GM19240 (cell line): ENCODE measurements around the gene ANKRD13A.
A peak's percentile ranks its signal among the peaks of the same experiment; 100 is the strongest.

Experiments used
- DNase-seq: peaks from one replicate; pipeline ENCODE4 v3.0.0; 2011; ENCODE audit warnings: low spot score; ENCODE audit not compliant: insufficient read length

Gene ANKRD13A

GRCh38 chr12:109998904-109999648 lies at the start of gene ANKRD13A:
TSS of gene ANKRD13A (plus strand) at chr12:109999430. CDS start at chr12:109999689, 259 bp downstream.
- DNase-seq = peak; percentile 55

- no peak for DNase-seq
Observed at GRCh38 chr12:109950625-109951024, 48.6 kb upstream of the ANKRD13A start.

- DNase-seq = no peak
Observed at GRCh38 chr12:109951136-109951535, 48.1 kb upstream of the ANKRD13A start.

- DNase-seq = no peak
Observed at GRCh38 chr12:109951751-109952150, 47.5 kb upstream of the ANKRD13A start.

- DNase-seq = no peak
Observed at GRCh38 chr12:109952160-109952858, 46.9 kb upstream of the ANKRD13A start.

- DNase-seq = no peak
Observed at GRCh38 chr12:109952873-109953272, 46.4 kb upstream of the ANKRD13A start.

GRCh38 chr12:109953656-109954055 lies 45.6 kb upstream of the ANKRD13A start:
- no peak for DNase-seq

- DNase-seq = no peak
Observed at GRCh38 chr12:109958374-109958773, 40.9 kb upstream of the ANKRD13A start.

GRCh38 chr12:109959411-109960093 lies 39.7 kb upstream of the ANKRD13A start:
- no peak for DNase-seq

GRCh38 chr12:109961201-109961600 lies 38.0 kb upstream of the ANKRD13A start:
- no peak for DNase-seq

GRCh38 chr12:109961612-109962011 lies 37.6 kb upstream of the ANKRD13A start:
- no peak for DNase-seq

GRCh38 chr12:109962398-109962797 lies 36.8 kb upstream of the ANKRD13A start:
- no peak for DNase-seq

- no peak for DNase-seq
Observed at GRCh38 chr12:109963330-109963729, 35.9 kb upstream of the ANKRD13A start.

- DNase-seq = no peak
Observed at GRCh38 chr12:109963743-109964429, 35.3 kb upstream of the ANKRD13A start.

- DNase-seq = no peak
Observed at GRCh38 chr12:109966546-109966945, 32.7 kb upstream of the ANKRD13A start.

- no peak for DNase-seq
Observed at GRCh38 chr12:109967383-109968031, 31.7 kb upstream of the ANKRD13A start.

- DNase-seq = no peak
Observed at GRCh38 chr12:109968032-109968420, 31.2 kb upstream of the ANKRD13A start.

- DNase-seq = no peak
Observed at GRCh38 chr12:109968801-109969200, 30.4 kb upstream of the ANKRD13A start.

GRCh38 chr12:109972821-109973220 lies 26.4 kb upstream of the ANKRD13A start:
- no peak for DNase-seq

GRCh38 chr12:109981311-109981710 lies 17.9 kb upstream of the ANKRD13A start:
- no peak for DNase-seq

GRCh38 chr12:109982210-109982609 lies 17.0 kb upstream of the ANKRD13A start:
- DNase-seq = no peak
